Keratinocyte (primary cell): ENCODE measurements around the gene HDAC9. TPM values are rescaled to one million over a fixed set of nuclear protein-coding genes. Genes with fewer than 3 reads are reported as not detected.

Experiments used
- DNase-seq: peaks from one replicate; pipeline ENCODE4 v3.0.0-alpha.2; 2011; ENCODE audit warnings: low read depth, missing footprints, low spot score
- FAIRE-seq: peaks from 2 replicates; lab custom pipeline; 2011; peaks lifted over from hg19 to GRCh38; lab: Jason Lieb, UNC
- H2AFZ ChIP-seq: 2 replicates; pipeline ENCODE4 v1.6.0; 2012; ENCODE audit warnings: low read length, control low read depth, inconsistent platforms; ENCODE audit not compliant: control insufficient read depth
- H3K27ac ChIP-seq: 2 replicates; pipeline ENCODE4 v1.5.1; 2011; ENCODE audit warnings: low read length; ENCODE audit not compliant: control insufficient read depth, insufficient read depth
- H3K27me3 ChIP-seq: 3 replicates; pipeline ENCODE4 v1.6.0; 2011; ENCODE audit warnings: low read length; ENCODE audit not compliant: control insufficient read depth, insufficient read depth; ENCODE audit errors: extremely low read depth
- H3K36me3 ChIP-seq, 2 experiments: 2 replicates in 1 of 2; 3 replicates in 1 of 2; pipeline ENCODE4 v1.5.1; 2011; ENCODE audit warnings: low read length in 2 of 2, mild to moderate bottlenecking in 1 of 2; ENCODE audit not compliant: control insufficient read depth in 2 of 2, insufficient read depth in 2 of 2; ENCODE audit errors: extremely low read depth in 1 of 2
- H3K4me1 ChIP-seq: 3 replicates; pipeline ENCODE4 v1.5.1; 2011; ENCODE audit warnings: low read length; ENCODE audit not compliant: control insufficient read depth, insufficient read depth; ENCODE audit errors: extremely low read depth
- H3K4me2 ChIP-seq: 3 replicates; pipeline ENCODE4 v1.6.0; 2011; ENCODE audit warnings: low read depth, low read length; ENCODE audit not compliant: control insufficient read depth, insufficient read depth; ENCODE audit errors: extremely low read depth
- H3K4me3 ChIP-seq, 3 experiments: fragments of 200-600 bp in 1 of 3; sonication (generic) in 1 of 3; 2 replicates in 2 of 3; 3 replicates in 1 of 3; pipeline ENCODE4 v1.5.1; 2011 to 2016; ENCODE audit warnings: low read length in 3 of 3, mild to moderate bottlenecking in 3 of 3, control low read depth in 2 of 3, inconsistent platforms in 1 of 3, low read depth in 1 of 3, mixed read lengths in 1 of 3, mixed run types in 1 of 3, moderate library complexity in 1 of 3; ENCODE audit not compliant: control insufficient read depth in 2 of 3, insufficient read depth in 2 of 3; ENCODE audit errors: extremely low read depth in 1 of 3
- H3K79me2 ChIP-seq: 2 replicates; pipeline ENCODE4 v1.6.0; 2012; ENCODE audit warnings: low read length; ENCODE audit not compliant: control insufficient read depth, insufficient read depth
- H3K9ac ChIP-seq: 3 replicates; pipeline ENCODE4 v1.6.0; 2011; ENCODE audit warnings: low read length; ENCODE audit not compliant: control insufficient read depth, insufficient read depth; ENCODE audit errors: extremely low read depth
- H3K9me1 ChIP-seq: 3 replicates; pipeline ENCODE4 v1.6.0; 2011; ENCODE audit warnings: low read length; ENCODE audit not compliant: control insufficient read depth, insufficient read depth; ENCODE audit errors: extremely low read depth
- H3K9me3 ChIP-seq: 2 replicates; pipeline ENCODE4 v1.5.1; 2012; ENCODE audit warnings: low read depth, low read length; ENCODE audit not compliant: control insufficient read depth
- H4K20me1 ChIP-seq: 3 replicates; pipeline ENCODE4 v1.6.0; 2011; ENCODE audit warnings: low read length; ENCODE audit not compliant: control insufficient read depth, insufficient read depth; ENCODE audit errors: extremely low read depth
- CTCF ChIP-seq, 3 experiments: IDR thresholded peaks in 1 of 3; conservative IDR thresholded peaks in 1 of 3; optimal IDR thresholded peaks in 1 of 3; 2 replicates in 2 of 3; 3 replicates in 1 of 3; pipeline versions ENCODE3 to v1.5.1; 2011; ENCODE audit warnings: low read length in 3 of 3, mild to moderate bottlenecking in 3 of 3, moderate library complexity in 2 of 3, control low read depth in 1 of 3, inconsistent platforms in 1 of 3; ENCODE audit not compliant: insufficient read depth in 2 of 3; ENCODE audit errors: extremely low read depth in 1 of 3
- EZH2 ChIP-seq: IDR thresholded peaks from one replicate; pipeline ENCODE4 v1.6.1; 2012; ENCODE audit warnings: inconsistent platforms, mild to moderate bottlenecking, low read length, moderate library complexity
- dilution Hi-C: fragments of 300-500 bp; cut with MboI; formaldehyde crosslinking; loops from one replicate; pipeline ENCODE4 v1.7.0; 2020; ENCODE audit warnings: low sequenced_read_pairs; ENCODE audit not compliant: extremely low pct_ligation_motif_present
- polyA plus RNA-seq, 5 experiments: library from polyadenylated mRNA; depleted of rRNA in 3 of 5; stranded (reverse) in 3 of 5; stranded (forward) in 1 of 5; unstranded in 1 of 5; fragments of >200 nt; gene quantifications; 1 replicate in 1 of 5; 2 replicates in 3 of 5; 3 replicates in 1 of 5; pipeline versions ENCODE4 v1.2.1 to v1.2.3, GENCODE V29; 2011 to 2012; ENCODE audit warnings: missing spikeins in 2 of 5, low read depth in 1 of 5, low replicate concordance in 1 of 5

The HDAC9 gene
- polyA plus RNA-seq, 1 donor (not counting 4 experiments of a cell fraction or from before 2014, with no cell fraction given), result 24.6 TPM

- H3K9me3 ChIP-seq, result no peaks in the 10 kb centered on the region
- no peak for DNase-seq
- H3K79me2 ChIP-seq, result no peaks in the 10 kb centered on the region
- no peaks in the 10 kb centered on the region for H3K36me3 ChIP-seq
- H3K9ac ChIP-seq, result no peak overlapping the region
- no peak overlapping the region for H3K4me2 ChIP-seq
- no peak for FAIRE-seq
- H4K20me1 ChIP-seq, result no peaks in the 10 kb centered on the region
- no peaks in the 10 kb centered on the region for H3K27me3 ChIP-seq
- no peak overlapping the region for H3K4me3 ChIP-seq
- no peaks in the 10 kb centered on the region for H3K9me1 ChIP-seq
- dilution Hi-C loops, result no loop called here
- H3K4me1 ChIP-seq, result no peaks in the 10 kb centered on the region
- no peak overlapping the region for H3K27ac ChIP-seq
- no peak for TF ChIP-seq EZH2
- TF ChIP-seq CTCF (optimal IDR thresholded peaks at IDR 0.05 in 1 of 3, IDR thresholded peaks at IDR 0.05 in 1 of 3, conservative IDR thresholded peaks at IDR 0.05 in 1 of 3; ENCODE audit: extremely low read depth in 1 of 3, insufficient read depth in 2 of 3, low read length in 3 of 3), result no peak
- no peak overlapping the region for H2AFZ ChIP-seq
These were observed 198.9 kb downstream of the HDAC9 start for GRCh38 chr7:18694484-18694883.

- H3K9me1 ChIP-seq, result no peaks in the 10 kb centered on the region
- no peak overlapping the region for H3K27ac ChIP-seq
- no peak for FAIRE-seq
- no peak overlapping the region for H3K4me2 ChIP-seq
- H3K27me3 ChIP-seq, result no peaks in the 10 kb centered on the region
- no peak overlapping the region for H3K4me3 ChIP-seq
- no peaks in the 10 kb centered on the region for H3K4me1 ChIP-seq
- H3K79me2 ChIP-seq, result no peaks in the 10 kb centered on the region
- dilution Hi-C loops, result no loop called here
- H2AFZ ChIP-seq, result no peak overlapping the region
- no peaks in the 10 kb centered on the region for H4K20me1 ChIP-seq
- no peak for TF ChIP-seq CTCF (optimal IDR thresholded peaks at IDR 0.05 in 1 of 3, IDR thresholded peaks at IDR 0.05 in 1 of 3, conservative IDR thresholded peaks at IDR 0.05 in 1 of 3; ENCODE audit: extremely low read depth in 1 of 3, insufficient read depth in 2 of 3, low read length in 3 of 3)
- TF ChIP-seq EZH2, result no peak
- no peak overlapping the region for H3K9ac ChIP-seq
- no peaks in the 10 kb centered on the region for H3K9me3 ChIP-seq
- no peaks in the 10 kb centered on the region for H3K36me3 ChIP-seq
- no peak for DNase-seq
These were observed 199.4 kb downstream of the HDAC9 start for GRCh38 chr7:18694911-18695310.
